GM23338 (cell line): Measurements from ENCODE around the gene JPH3. TPM values are rescaled to one million over a fixed set of nuclear protein-coding genes. Genes with fewer than 3 reads are reported as not detected.

Experiments
- ATAC-seq: fragments of 200-7000 bp; cut with Tn5 transposase; 3 replicates; pipeline ENCODE4 v1.9.1; 2020
- DNase-seq: peaks from one replicate; pipeline ENCODE4 v3.0.0-alpha.2; 2015; ENCODE audit warnings: low spot score
- H2AFZ ChIP-seq: fragments of 200-600 bp; sonication (generic); 2 replicates; pipeline ENCODE4 v1.8.0; 2016; ENCODE audit warnings: antibody characterized with exemption, mild to moderate bottlenecking, moderate library complexity
- H3F3A ChIP-seq: fragments of 200-600 bp; sonication (generic); replicated peaks from 2 replicates; pipeline ENCODE4 v1.8.0; 2017; ENCODE audit warnings: antibody characterized with exemption, mixed run types, low read depth
- H3K27ac ChIP-seq: fragments of 200-600 bp; sonication (generic); 2 replicates; pipeline ENCODE4 v1.6.1; 2016; ENCODE audit warnings: low read depth
- H3K27me3 ChIP-seq: fragments of 200-600 bp; sonication (generic); 2 replicates; pipeline ENCODE4 v1.8.0; 2016; ENCODE audit warnings: mild to moderate bottlenecking, mixed run types, moderate library complexity; ENCODE audit not compliant: insufficient read depth
- H3K36me3 ChIP-seq: fragments of 200-600 bp; sonication (generic); 2 replicates; pipeline ENCODE4 v1.8.0; 2016; ENCODE audit warnings: mild to moderate bottlenecking; ENCODE audit not compliant: insufficient read depth
- H3K4me1 ChIP-seq: fragments of 200-600 bp; sonication (generic); 2 replicates; pipeline ENCODE4 v1.8.0; 2016; ENCODE audit warnings: mild to moderate bottlenecking, moderate library complexity; ENCODE audit not compliant: insufficient read depth
- H3K4me2 ChIP-seq: fragments of 200-600 bp; sonication (generic); 2 replicates; pipeline ENCODE4 v1.7.1; 2017; ENCODE audit warnings: mixed run types
- H3K4me3 ChIP-seq: fragments of 200-600 bp; sonication (generic); 2 replicates; pipeline ENCODE4 v1.6.1; 2016; ENCODE audit warnings: mixed run types
- H3K79me2 ChIP-seq: fragments of 200-600 bp; sonication (generic); replicated peaks from 2 replicates; pipeline ENCODE4 v1.8.0; 2017; ENCODE audit warnings: mild to moderate bottlenecking; ENCODE audit not compliant: insufficient read depth
- H3K9me2 ChIP-seq: fragments of 200-600 bp; sonication (generic); 2 replicates; pipeline ENCODE4 v1.8.0; 2017; ENCODE audit not compliant: insufficient read depth
- H4K20me1 ChIP-seq: fragments of 200-600 bp; sonication (generic); replicated peaks from 2 replicates; pipeline ENCODE4 v1.8.0; 2017; ENCODE audit warnings: mild to moderate bottlenecking; ENCODE audit not compliant: insufficient read depth
- H3K27ac Mint-ChIP-seq: 2 replicates; pipeline ENCODE4 v1.8.0; 2020; ENCODE audit warnings: inconsistent platforms, mild to moderate bottlenecking, moderate library complexity, mixed read lengths
- H3K27me3 Mint-ChIP-seq: 3 replicates; pipeline ENCODE4 v1.8.0; 2022; ENCODE audit warnings: low read depth, mild to moderate bottlenecking, moderate library complexity, mixed read lengths, inconsistent platforms; ENCODE audit not compliant: insufficient read depth, poor library complexity
- H3K36me3 Mint-ChIP-seq: 3 replicates; pipeline ENCODE4 v1.8.0; 2021; ENCODE audit warnings: low read depth, mild to moderate bottlenecking, inconsistent platforms, moderate library complexity, mixed read lengths
- H3K4me1 Mint-ChIP-seq: 3 replicates; pipeline ENCODE4 v1.8.0; 2020; ENCODE audit warnings: mild to moderate bottlenecking, inconsistent platforms, mixed read lengths
- H3K4me3 Mint-ChIP-seq: 3 replicates; pipeline ENCODE4 v1.8.0; 2021; ENCODE audit warnings: moderate library complexity, mild to moderate bottlenecking, inconsistent platforms, mixed read lengths
- H3K9me3 Mint-ChIP-seq: 3 replicates; pipeline ENCODE4 v1.8.0; 2020; ENCODE audit warnings: moderate library complexity, mild to moderate bottlenecking, inconsistent platforms, mixed read lengths
- ZNF462 ChIP-seq: fragments of 250-450 bp; sonication (Bioruptor Pico); IDR thresholded peaks from 2 replicates; pipeline ENCODE4 v1.5.0; 2020; ENCODE audit warnings: mild to moderate bottlenecking, moderate library complexity
- polyA plus RNA-seq: library from polyadenylated mRNA; unstranded; fragments of >200 nt; fragmentation: Nextera tagmentation; extraction: Ambion mirVana; gene quantifications from 2 replicates; pipeline ENCODE4 v1.2.1, GENCODE V29; 2016
- total RNA-seq: library from RNA; depleted of rRNA; stranded (reverse); fragments of >200 nt; shearing (Covaris generic); gene quantifications from 2 replicates; pipeline ENCODE4 v1.2.3, GENCODE V29; 2014
- TF ChIP-seq, protein P1 (sequence below), 2 experiments: fragments of 200-600 bp in 1 of 2; sonication (generic) in 1 of 2; conservative IDR thresholded peaks; 2 replicates each; pipeline versions ENCODE4 v1.5.1 to v1.6.1; 2016 to 2017; ENCODE audit warnings: antibody characterized with exemption in 2 of 2, low read depth in 2 of 2, mild to moderate bottlenecking in 2 of 2, moderate library complexity in 1 of 2

The JPH3 gene
- total and polyA plus RNA-seq, 2 experiments from 2014 or later, result 8.4 to 38.3 TPM

- ATAC-seq, result peak; percentile 47
- Mint-ChIP-seq H3K4me1 (peaks cover 36% of the 10 kb centered on the region), H3K36me3 (no peaks in the 10 kb centered on the region; the same call in 2 of the 3 replicates), H3K27me3 (peaks cover 3% of the 10 kb centered on the region), H3K27ac (no peak overlapping the region; the same call in 1 of the 2 replicates), H3K4me3 (no peak overlapping the region), H3K9me3 (no peaks in the 10 kb centered on the region)
- peak; percentile 50 for DNase-seq
- H2AFZ ChIP-seq, result peak overlapping the region; percentile 80; the same call in 1 of the 2 replicates
- H3K36me3 ChIP-seq, result no peaks in the 10 kb centered on the region
- H3K27ac ChIP-seq, result no peak overlapping the region
- no peaks in the 10 kb centered on the region for H3K9me2 ChIP-seq
- H3F3A ChIP-seq, result 0 out of 2 replicates have a peak, but pooled peaks cover 3% of the 10 kb centered on the region
- peaks cover 11% of the 10 kb centered on the region; the same call in 1 of the 2 replicates for H3K4me1 ChIP-seq
- TF ChIP-seq ZNF462 (CRISPR knock-in tag), result no peak
- TF ChIP-seq, protein P1, sequence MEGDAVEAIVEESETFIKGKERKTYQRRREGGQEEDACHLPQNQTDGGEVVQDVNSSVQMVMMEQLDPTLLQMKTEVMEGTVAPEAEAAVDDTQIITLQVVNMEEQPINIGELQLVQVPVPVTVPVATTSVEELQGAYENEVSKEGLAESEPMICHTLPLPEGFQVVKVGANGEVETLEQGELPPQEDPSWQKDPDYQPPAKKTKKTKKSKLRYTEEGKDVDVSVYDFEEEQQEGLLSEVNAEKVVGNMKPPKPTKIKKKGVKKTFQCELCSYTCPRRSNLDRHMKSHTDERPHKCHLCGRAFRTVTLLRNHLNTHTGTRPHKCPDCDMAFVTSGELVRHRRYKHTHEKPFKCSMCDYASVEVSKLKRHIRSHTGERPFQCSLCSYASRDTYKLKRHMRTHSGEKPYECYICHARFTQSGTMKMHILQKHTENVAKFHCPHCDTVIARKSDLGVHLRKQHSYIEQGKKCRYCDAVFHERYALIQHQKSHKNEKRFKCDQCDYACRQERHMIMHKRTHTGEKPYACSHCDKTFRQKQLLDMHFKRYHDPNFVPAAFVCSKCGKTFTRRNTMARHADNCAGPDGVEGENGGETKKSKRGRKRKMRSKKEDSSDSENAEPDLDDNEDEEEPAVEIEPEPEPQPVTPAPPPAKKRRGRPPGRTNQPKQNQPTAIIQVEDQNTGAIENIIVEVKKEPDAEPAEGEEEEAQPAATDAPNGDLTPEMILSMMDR (conservative IDR thresholded peaks at IDR 0.05; ENCODE audit: low read depth in 2 of 2), result peak in 1 of 2 experiments; percentile 19; a peak in 1 of 4 replicates
- H3K27me3 ChIP-seq, result no peaks in the 10 kb centered on the region
- no peaks in the 10 kb centered on the region for H3K79me2 ChIP-seq
- H3K4me2 ChIP-seq, result peak overlapping the region; percentile 36; the same call in 1 of the 2 replicates
- no peaks in the 10 kb centered on the region for H4K20me1 ChIP-seq
- H3K4me3 ChIP-seq, result no peak overlapping the region
These were observed 18.7 kb upstream of the JPH3 start for GRCh38 chr16:87583453-87584131.
